ENCODE measurements around the gene TBCB.

TBCB gene

DNA sequence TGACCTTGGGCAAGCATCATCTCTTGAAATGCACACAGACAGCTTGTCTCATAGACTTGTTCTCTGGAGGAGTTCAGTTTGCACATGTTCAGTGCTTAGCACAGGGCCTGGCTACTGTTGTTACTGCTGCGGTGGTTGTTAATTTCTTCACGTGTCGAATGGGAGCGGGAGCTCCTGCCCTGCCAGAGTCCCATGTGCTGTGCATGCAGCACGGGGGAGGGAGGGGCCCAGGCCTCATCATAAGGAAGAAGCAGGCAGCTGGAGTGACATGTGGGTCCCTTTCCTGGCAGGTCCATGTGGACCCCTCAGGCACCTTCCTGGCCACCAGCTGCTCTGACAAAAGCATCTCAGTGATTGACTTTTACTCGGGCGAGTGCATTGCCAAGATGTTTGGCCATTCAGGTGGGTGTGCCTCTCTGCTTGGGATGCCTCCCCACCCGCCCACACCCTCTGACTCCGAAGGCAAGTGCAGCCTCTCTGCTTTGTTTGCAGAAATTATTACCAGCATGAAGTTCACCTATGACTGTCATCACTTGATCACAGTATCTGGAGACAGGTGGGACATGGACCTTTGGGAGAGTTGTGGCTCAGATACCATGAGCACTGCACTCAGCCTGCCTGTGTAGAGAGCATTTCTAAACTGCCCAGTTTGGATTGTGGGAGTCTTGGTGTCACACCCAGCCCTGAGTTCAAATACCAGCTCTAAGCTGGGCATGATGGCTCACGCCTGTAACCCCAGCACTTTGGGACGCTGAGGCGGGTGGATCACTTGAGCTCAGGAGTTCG, 24.2 kb upstream of the TBCB start:
- TF ChIP-seq EZH2 (optimal IDR thresholded peaks at IDR 0.05; ENCODE audit: low read depth, low read length) (no peak), EZH2phosphoT487 (IDR thresholded peaks at IDR 0.05; ENCODE audit: low read length) (no peak), CTCF (IDR thresholded peaks at IDR 0.05; ENCODE audit: low read length) (no peak)
- no peaks in the 10 kb centered on the region for H3K36me3 ChIP-seq (replicated peaks; ENCODE audit: insufficient read depth, low read length)
- H3K4me1 ChIP-seq (ENCODE audit: low read length), result no peaks in the 10 kb centered on the region
- H2AFZ ChIP-seq (ENCODE audit: low read length), result no peak overlapping the region
- no peaks in the 10 kb centered on the region for H3K27me3 ChIP-seq (replicated peaks; ENCODE audit: insufficient read depth, low read length)
- H3K4me2 ChIP-seq (ENCODE audit: low read depth, low read length), result no peak overlapping the region
- no peak overlapping the region for H3K9ac ChIP-seq (ENCODE audit: low read length)
- H3K27ac ChIP-seq (ENCODE audit: low read length), result no peak overlapping the region
- H3K9me3 ChIP-seq (replicated peaks; ENCODE audit: insufficient read depth, low read length), result no peaks in the 10 kb centered on the region
- no peaks in the 10 kb centered on the region for H3K79me2 ChIP-seq (ENCODE audit: low read length)
- H3K4me3 ChIP-seq (ENCODE audit: low read length), result no peak overlapping the region
- no peaks in the 10 kb centered on the region for H3K9me2 ChIP-seq (replicated peaks; ENCODE audit: insufficient read depth, low read length)
- H4K20me1 ChIP-seq (ENCODE audit: insufficient read depth, low read length), result no peaks in the 10 kb centered on the region
- H3F3A ChIP-seq (ENCODE audit: insufficient read depth, low read length), result no peaks in the 10 kb centered on the region
- no peak for DNase-seq

DNA sequence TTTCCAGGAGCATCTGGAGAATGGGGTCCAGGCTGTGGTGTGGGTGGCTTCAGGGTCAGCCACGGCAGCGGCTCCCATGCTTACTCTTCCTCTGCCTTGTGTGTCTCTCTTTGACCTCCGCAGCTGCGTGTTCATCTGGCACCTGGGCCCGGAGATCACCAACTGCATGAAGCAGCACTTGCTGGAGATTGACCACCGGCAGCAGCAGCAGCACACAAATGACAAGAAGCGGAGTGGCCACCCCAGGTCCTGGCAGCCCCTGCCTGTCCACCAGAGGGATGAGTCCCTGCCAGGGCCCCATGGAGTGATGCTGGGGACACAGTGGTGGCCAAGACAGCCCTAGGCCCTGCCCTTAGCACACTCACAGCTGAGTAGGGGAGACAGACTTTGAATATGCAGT, 22.7 kb upstream of the TBCB start:
- no peaks in the 10 kb centered on the region for H3K4me1 ChIP-seq (ENCODE audit: low read length)
- no peaks in the 10 kb centered on the region for H3K79me2 ChIP-seq (ENCODE audit: low read length)
- no peaks in the 10 kb centered on the region for H3F3A ChIP-seq (ENCODE audit: insufficient read depth, low read length)
- H3K4me2 ChIP-seq (ENCODE audit: low read depth, low read length), result no peak overlapping the region
- no peak overlapping the region for H2AFZ ChIP-seq (ENCODE audit: low read length)
- no peak overlapping the region for H3K9ac ChIP-seq (ENCODE audit: low read length)
- no peaks in the 10 kb centered on the region for H3K9me3 ChIP-seq (replicated peaks; ENCODE audit: insufficient read depth, low read length)
- no peak for TF ChIP-seq EZH2phosphoT487 (IDR thresholded peaks at IDR 0.05; ENCODE audit: low read length)
- no peak for TF ChIP-seq EZH2 (optimal IDR thresholded peaks at IDR 0.05; ENCODE audit: low read depth, low read length)
- no peak for TF ChIP-seq CTCF (IDR thresholded peaks at IDR 0.05; ENCODE audit: low read length)
- H4K20me1 ChIP-seq (ENCODE audit: insufficient read depth, low read length), result no peaks in the 10 kb centered on the region
- H3K27ac ChIP-seq (ENCODE audit: low read length), result no peak overlapping the region
- no peaks in the 10 kb centered on the region for H3K27me3 ChIP-seq (replicated peaks; ENCODE audit: insufficient read depth, low read length)
- H3K9me2 ChIP-seq (replicated peaks; ENCODE audit: insufficient read depth, low read length), result no peaks in the 10 kb centered on the region
- no peak overlapping the region for H3K4me3 ChIP-seq (ENCODE audit: low read length)
- no peak for DNase-seq
- no peaks in the 10 kb centered on the region for H3K36me3 ChIP-seq (replicated peaks; ENCODE audit: insufficient read depth, low read length)

GRCh38 chr19:36093146-36093662, 22.1 kb upstream of the TBCB start:
- no peaks in the 10 kb centered on the region for H3K9me2 ChIP-seq (replicated peaks; ENCODE audit: insufficient read depth, low read length)

More at GRCh38 chr19:36093146-36093662, 22.1 kb upstream of the TBCB start:
- H3K4me2 ChIP-seq (ENCODE audit: low read depth, low read length), result no peak overlapping the region
- no peaks in the 10 kb centered on the region for H3K9me3 ChIP-seq (replicated peaks; ENCODE audit: insufficient read depth, low read length)
- TF ChIP-seq CTCF (IDR thresholded peaks at IDR 0.05; ENCODE audit: low read length) (no peak), EZH2 (optimal IDR thresholded peaks at IDR 0.05; ENCODE audit: low read depth, low read length) (no peak), EZH2phosphoT487 (IDR thresholded peaks at IDR 0.05; ENCODE audit: low read length) (no peak)
- no peaks in the 10 kb centered on the region for H3K4me1 ChIP-seq (ENCODE audit: low read length)
- no peak overlapping the region for H2AFZ ChIP-seq (ENCODE audit: low read length)
- no peaks in the 10 kb centered on the region for H3F3A ChIP-seq (ENCODE audit: insufficient read depth, low read length)
- H4K20me1 ChIP-seq (ENCODE audit: insufficient read depth, low read length), result no peaks in the 10 kb centered on the region
- H3K36me3 ChIP-seq (replicated peaks; ENCODE audit: insufficient read depth, low read length), result no peaks in the 10 kb centered on the region
- DNase-seq, result no peak
- no peaks in the 10 kb centered on the region for H3K27me3 ChIP-seq (replicated peaks; ENCODE audit: insufficient read depth, low read length)
- H3K79me2 ChIP-seq (ENCODE audit: low read length), result no peaks in the 10 kb centered on the region
- no peak overlapping the region for H3K4me3 ChIP-seq (ENCODE audit: low read length)
- no peak overlapping the region for H3K27ac ChIP-seq (ENCODE audit: low read length)
- no peak overlapping the region for H3K9ac ChIP-seq (ENCODE audit: low read length)
